Natural killer cell (primary cell): Measurements from ENCODE around the gene IL1RAPL2. TPM values are rescaled to one million over a fixed set of nuclear protein-coding genes. Genes with fewer than 3 reads are reported as not detected.

ENCODE experiments used
- ATAC-seq, 3 donors: fragments of 150-1000 bp in 2 of 3; fragments of 200-7000 bp in 1 of 3; cut with Tn5 transposase; 1 replicate in 1 of 3; 2 replicates in 2 of 3; pipeline ENCODE4 v1.10.0; 2021; ENCODE audit warnings: mild to moderate bottlenecking in 2 of 3, moderate library complexity in 2 of 3
- DNase-seq, 2 donors: peaks; one replicate each; pipeline versions ENCODE4 v3.0.0 to v3.0.0-alpha.2; 2013 to 2021; ENCODE audit warnings: mixed read lengths in 1 of 2
- H3K27ac ChIP-seq: one replicate; pipeline ENCODE4 v1.5.1; 2013; ENCODE audit warnings: mild to moderate bottlenecking, low read length
- H3K27me3 ChIP-seq: one replicate; pipeline ENCODE4 v1.6.1; 2013; ENCODE audit warnings: low read length; ENCODE audit not compliant: control insufficient read depth, insufficient read depth
- H3K36me3 ChIP-seq: one replicate; pipeline ENCODE4 v1.6.1; 2013; ENCODE audit warnings: low read length; ENCODE audit not compliant: control insufficient read depth, insufficient read depth
- H3K4me1 ChIP-seq: one replicate; pipeline ENCODE4 v1.6.1; 2013; ENCODE audit warnings: low read length; ENCODE audit not compliant: control insufficient read depth, insufficient read depth
- H3K4me3 ChIP-seq: one replicate; pipeline ENCODE4 v1.5.1; 2013; ENCODE audit warnings: low read length
- H3K9me3 ChIP-seq: one replicate; pipeline ENCODE4 v1.6.1; 2013; ENCODE audit warnings: low read length; ENCODE audit not compliant: control insufficient read depth, insufficient read depth
- H3K27ac Mint-ChIP-seq, 2 donors: one replicate each; pipeline ENCODE4 v1.8.0; 2022; ENCODE audit warnings: mild to moderate bottlenecking in 2 of 2, mixed read lengths in 2 of 2, moderate library complexity in 1 of 2
- H3K27me3 Mint-ChIP-seq, 2 donors: one replicate each; pipeline ENCODE4 v1.8.0; 2022; ENCODE audit warnings: low read depth in 2 of 2, mixed read lengths in 2 of 2
- H3K36me3 Mint-ChIP-seq: one replicate; pipeline ENCODE4 v1.8.0; 2022; ENCODE audit warnings: mixed read lengths
- H3K4me1 Mint-ChIP-seq, 2 donors: one replicate each; pipeline ENCODE4 v1.8.0; 2022; ENCODE audit warnings: mixed read lengths in 2 of 2
- H3K4me3 Mint-ChIP-seq: one replicate; pipeline ENCODE4 v1.8.0; 2022; ENCODE audit warnings: mild to moderate bottlenecking, moderate library complexity, mixed read lengths
- H3K9me3 Mint-ChIP-seq, 2 donors: one replicate each; pipeline ENCODE4 v1.8.0; 2022; ENCODE audit warnings: mixed read lengths in 2 of 2
- WGBS: methylation state at CpG from one replicate; pipeline ENCODE4 v1.1.7; 2013; ENCODE audit warnings: missing lambda C conversion rate; ENCODE audit not compliant: insufficient coverage; 5-methylcytosine and 5-hydroxymethylcytosine counted together
- intact Hi-C: fragments of 100-400 bp; cut with micrococcal nuclease; formaldehyde crosslinking; loops from one replicate; pipeline ENCODE4 v1.14.2; 2022
- total RNA-seq, 4 donors: library from RNA; stranded (reverse); fragments of 120-200 nt in 1 of 4; gene quantifications; one replicate each; pipeline versions ENCODE4 v1.2.3 to v1.2.4, GENCODE V29; 2013 to 2022
- TF ChIP-seq, protein P1 (sequence below): fragments of 200-600 bp; IDR thresholded peaks from one replicate; pipeline ENCODE4 v1.8.0; 2022; ENCODE audit warnings: antibody characterized with exemption

IL1RAPL2 gene
- total RNA-seq, 3 donors from 2014 or later (not counting 1 experiment from before 2014, with no cell fraction given): not detected

DNA sequence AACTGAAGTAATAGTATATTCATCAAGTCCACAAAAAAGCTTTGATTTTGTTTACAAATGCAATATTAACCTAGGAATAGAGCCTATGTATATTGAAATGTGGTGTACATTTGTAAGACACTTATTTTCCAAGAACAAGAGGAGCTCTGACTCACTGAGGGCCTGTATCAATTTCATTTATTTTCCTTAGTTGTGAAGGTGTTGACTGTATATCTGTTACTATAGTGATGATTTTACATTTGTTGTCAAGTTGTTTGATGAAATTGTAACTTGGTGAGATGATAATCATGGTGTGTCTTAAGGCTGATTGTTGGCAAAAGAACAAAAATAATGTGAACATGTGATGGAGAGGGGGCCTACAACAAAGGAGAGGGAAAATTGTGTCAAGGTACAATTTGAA lies 929.4 kb downstream of the IL1RAPL2 start:
- H3K27me3 Mint-ChIP-seq: no peaks in the 10 kb centered on the region
- H3K36me3 Mint-ChIP-seq: no peaks in the 10 kb centered on the region
- Histone ChIP-seq H3K9me3 (no peaks in the 10 kb centered on the region), H3K4me1 (no peaks in the 10 kb centered on the region), H3K36me3 (no peaks in the 10 kb centered on the region), H3K4me3 (no peak overlapping the region), H3K27ac (no peak overlapping the region), H3K27me3 (no peaks in the 10 kb centered on the region)
- peaks cover 0 to under 1% of the 10 kb centered on the region in 2 donors for H3K9me3 Mint-ChIP-seq
- H3K4me1 Mint-ChIP-seq: no peaks in the 10 kb centered on the region
- DNase-seq (no peak), ATAC-seq (no peak)
- H3K27ac Mint-ChIP-seq: no peak overlapping the region
- H3K4me3 Mint-ChIP-seq: no peak overlapping the region
- TF ChIP-seq, protein P1, sequence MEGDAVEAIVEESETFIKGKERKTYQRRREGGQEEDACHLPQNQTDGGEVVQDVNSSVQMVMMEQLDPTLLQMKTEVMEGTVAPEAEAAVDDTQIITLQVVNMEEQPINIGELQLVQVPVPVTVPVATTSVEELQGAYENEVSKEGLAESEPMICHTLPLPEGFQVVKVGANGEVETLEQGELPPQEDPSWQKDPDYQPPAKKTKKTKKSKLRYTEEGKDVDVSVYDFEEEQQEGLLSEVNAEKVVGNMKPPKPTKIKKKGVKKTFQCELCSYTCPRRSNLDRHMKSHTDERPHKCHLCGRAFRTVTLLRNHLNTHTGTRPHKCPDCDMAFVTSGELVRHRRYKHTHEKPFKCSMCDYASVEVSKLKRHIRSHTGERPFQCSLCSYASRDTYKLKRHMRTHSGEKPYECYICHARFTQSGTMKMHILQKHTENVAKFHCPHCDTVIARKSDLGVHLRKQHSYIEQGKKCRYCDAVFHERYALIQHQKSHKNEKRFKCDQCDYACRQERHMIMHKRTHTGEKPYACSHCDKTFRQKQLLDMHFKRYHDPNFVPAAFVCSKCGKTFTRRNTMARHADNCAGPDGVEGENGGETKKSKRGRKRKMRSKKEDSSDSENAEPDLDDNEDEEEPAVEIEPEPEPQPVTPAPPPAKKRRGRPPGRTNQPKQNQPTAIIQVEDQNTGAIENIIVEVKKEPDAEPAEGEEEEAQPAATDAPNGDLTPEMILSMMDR: no peak
- intact Hi-C loops: no loop called here

- Mint-ChIP-seq H3K4me1 (no peaks in the 10 kb centered on the region), H3K9me3 (peaks cover 0 to 5% of the 10 kb centered on the region in 2 donors), H3K27me3 (no peaks in the 10 kb centered on the region), H3K4me3 (no peak overlapping the region), H3K36me3 (no peaks in the 10 kb centered on the region), H3K27ac (no peak overlapping the region)
- intact Hi-C loops: no loop called here
- DNase-seq (no peak), ATAC-seq (no peak)
- TF ChIP-seq, protein P1: no peak
- no CpG with 5 or more reads among the region's 1 CpG for WGBS
- H3K4me1 ChIP-seq: no peaks in the 10 kb centered on the region
- H3K4me3 ChIP-seq: no peak overlapping the region
- no peak overlapping the region for H3K27ac ChIP-seq
- H3K27me3 ChIP-seq: no peaks in the 10 kb centered on the region
- no peaks in the 10 kb centered on the region for H3K9me3 ChIP-seq
- no peaks in the 10 kb centered on the region for H3K36me3 ChIP-seq
Measured at GRCh38 chrX:105502336-105502735, 936.3 kb downstream of the IL1RAPL2 start.

GRCh38 chrX:105515561-105515960 lies 949.6 kb downstream of the IL1RAPL2 start:
- H3K36me3 ChIP-seq: no peaks in the 10 kb centered on the region
- no peak overlapping the region for H3K27ac Mint-ChIP-seq
- H3K9me3 ChIP-seq: no peaks in the 10 kb centered on the region
- DNase-seq (no peak), ATAC-seq (no peak)
- no peak overlapping the region for H3K4me3 ChIP-seq
- H3K4me3 Mint-ChIP-seq: no peak overlapping the region
- peaks cover 4 to 15% of the 10 kb centered on the region in 2 donors for H3K9me3 Mint-ChIP-seq
- no peaks in the 10 kb centered on the region for H3K27me3 ChIP-seq
- TF ChIP-seq, protein P1: no peak
- intact Hi-C loops: no loop called here
- H3K27ac ChIP-seq: no peak overlapping the region
- WGBS: no CpG with 5 or more reads among the region's 1 CpG
- H3K27me3 Mint-ChIP-seq: no peaks in the 10 kb centered on the region
- H3K4me1 Mint-ChIP-seq: no peaks in the 10 kb centered on the region
- H3K36me3 Mint-ChIP-seq: no peaks in the 10 kb centered on the region
- no peaks in the 10 kb centered on the region for H3K4me1 ChIP-seq

DNA sequence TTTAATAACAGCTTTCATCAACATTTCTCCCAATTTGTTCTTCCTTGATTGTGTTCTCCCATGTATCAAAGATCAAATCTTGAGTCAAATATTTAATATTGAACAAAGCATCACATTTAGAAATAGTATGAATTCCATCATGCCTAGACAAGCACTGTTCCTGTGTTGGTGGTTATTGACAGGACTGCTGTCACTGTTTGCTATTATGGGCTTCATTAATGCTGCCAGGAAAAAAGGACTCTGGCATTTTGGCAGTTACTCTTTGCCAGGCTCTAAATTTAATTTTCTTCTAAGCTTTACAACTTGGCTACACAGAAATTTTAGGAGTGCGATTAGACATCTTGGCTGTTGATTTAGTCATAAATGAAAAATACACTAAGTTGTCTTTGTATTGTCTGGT lies 960.4 kb downstream of the IL1RAPL2 start:
- Histone ChIP-seq H3K27ac (no peak overlapping the region), H3K4me3 (no peak overlapping the region), H3K36me3 (no peaks in the 10 kb centered on the region), H3K4me1 (no peaks in the 10 kb centered on the region), H3K9me3 (no peaks in the 10 kb centered on the region), H3K27me3 (no peaks in the 10 kb centered on the region)
- H3K9me3 Mint-ChIP-seq: peaks cover 6 to 10% of the 10 kb centered on the region in 2 donors
- DNase-seq (no peak), ATAC-seq (no peak)
- no peak overlapping the region for H3K4me3 Mint-ChIP-seq
- H3K27me3 Mint-ChIP-seq: no peaks in the 10 kb centered on the region
- intact Hi-C loops: no loop called here
- no peaks in the 10 kb centered on the region for H3K4me1 Mint-ChIP-seq
- no CpG with 5 or more reads among the region's 1 CpG for whole genome bisulfite sequencing
- H3K36me3 Mint-ChIP-seq: no peaks in the 10 kb centered on the region
- TF ChIP-seq, protein P1: no peak
- H3K27ac Mint-ChIP-seq: no peak overlapping the region
